Measurements from ENCODE around the gene TBX19. TPM values are rescaled to one million over a fixed set of nuclear protein-coding genes. Genes with fewer than 3 reads are reported as not detected.

The TBX19 gene
- polyA plus RNA-seq, 1 experiment: 2.3 TPM

GRCh38 chr1:168341483-168341975 is 60.9 kb downstream of the TBX19 start:
- no peak for TF ChIP-seq CTCF (IDR thresholded peaks at IDR 0.05; ENCODE audit: insufficient read depth, low read depth, low read length)
- CTCF ChIA-PET: interaction anchor here (0.7 to 2.3 kb wide), 11 partner anchors 13 to 1012 kb away, joined by 3 to 28 read pairs (median 8); no protein-coding TSS in a partner anchor
- H3K36me3 ChIP-seq (ENCODE audit: control insufficient read depth, insufficient read depth, low read length): no peaks in the 10 kb centered on the region
- no peak for DNase-seq (ENCODE audit: low read depth)
- no peaks in the 10 kb centered on the region for H3K27me3 ChIP-seq (ENCODE audit: control insufficient read depth, insufficient read depth, low read length)
- H3K4me3 ChIP-seq (ENCODE audit: low read depth, low read length): no peak overlapping the region
- POLR2A ChIA-PET: no interaction called here

GRCh38 chr1:168342572-168343280 is 62.0 kb downstream of the TBX19 start:
- CTCF ChIA-PET: interaction anchor here (0.6 to 2.4 kb wide), 42 partner anchors 8 to 1203 kb away, joined by 3 to 28 read pairs (median 4); partner anchors contain the start of genes BLZF1, NME7 and SFT2D2
- POLR2A ChIA-PET: interaction anchor here (0.6 kb wide), 1 partner anchor 1514 kb away, joined by 3 read pairs; no protein-coding TSS in a partner anchor
- H3K27me3 ChIP-seq (ENCODE audit: control insufficient read depth, insufficient read depth, low read length): no peaks in the 10 kb centered on the region
- H3K36me3 ChIP-seq (ENCODE audit: control insufficient read depth, insufficient read depth, low read length): no peaks in the 10 kb centered on the region
- DNase-seq (ENCODE audit: low read depth): peak; percentile 66
- peak; percentile 84 for TF ChIP-seq CTCF (IDR thresholded peaks at IDR 0.05; ENCODE audit: insufficient read depth, low read depth, low read length)
- peak overlapping the region; percentile 14; the same call in 1 of the 2 replicates for H3K4me3 ChIP-seq (ENCODE audit: low read depth, low read length)

- no peaks in the 10 kb centered on the region for H3K27me3 ChIP-seq (ENCODE audit: control insufficient read depth, insufficient read depth, low read length)
- no peaks in the 10 kb centered on the region for H3K36me3 ChIP-seq (ENCODE audit: control insufficient read depth, insufficient read depth, low read length)
- TF ChIP-seq CTCF (IDR thresholded peaks at IDR 0.05; ENCODE audit: insufficient read depth, low read depth, low read length): peak; percentile 35
- CTCF ChIA-PET: interaction anchor here (0.7 to 2.4 kb wide), 13 partner anchors 9 to 1005 kb away, joined by 3 to 28 read pairs (median 9); no protein-coding TSS in a partner anchor
- DNase-seq (ENCODE audit: low read depth): no peak
- POLR2A ChIA-PET: no interaction called here
- H3K4me3 ChIP-seq (ENCODE audit: low read depth, low read length): no peak overlapping the region
Observed at GRCh38 chr1:168343566-168343965, 62.9 kb downstream of the TBX19 start.

- no peak for DNase-seq (ENCODE audit: low read depth)
- Histone ChIP-seq H3K4me3 (ENCODE audit: low read depth, low read length) (no peak overlapping the region), H3K36me3 (ENCODE audit: control insufficient read depth, insufficient read depth, low read length) (no peaks in the 10 kb centered on the region), H3K27me3 (ENCODE audit: control insufficient read depth, insufficient read depth, low read length) (no peaks in the 10 kb centered on the region)
- ChIA-PET POLR2A (no interaction called here), CTCF (interaction anchor here (1.0 kb wide), 1 partner anchor 109 kb away, joined by 3 read pairs; no protein-coding TSS in a partner anchor)
- no peak for TF ChIP-seq CTCF (IDR thresholded peaks at IDR 0.05; ENCODE audit: insufficient read depth, low read depth, low read length)
Observed at GRCh38 chr1:168344517-168344916, 63.8 kb downstream of the TBX19 start.

- H3K4me3 ChIP-seq (ENCODE audit: low read depth, low read length): no peak overlapping the region
- no peaks in the 10 kb centered on the region for H3K27me3 ChIP-seq (ENCODE audit: control insufficient read depth, insufficient read depth, low read length)
- POLR2A ChIA-PET: no interaction called here
- no peak for TF ChIP-seq CTCF (IDR thresholded peaks at IDR 0.05; ENCODE audit: insufficient read depth, low read depth, low read length)
- CTCF ChIA-PET: interaction anchor here (1.0 to 1.5 kb wide), 3 partner anchors 24 to 93 kb away, joined by 3 to 7 read pairs (median 3); no protein-coding TSS in a partner anchor
- no peak for DNase-seq (ENCODE audit: low read depth)
- no peaks in the 10 kb centered on the region for H3K36me3 ChIP-seq (ENCODE audit: control insufficient read depth, insufficient read depth, low read length)
Observed at GRCh38 chr1:168345939-168346338, 65.3 kb downstream of the TBX19 start.

Data from BJ (cell line).